Thyroid gland (tissue), 4 donors: ENCODE measurements around the gene SLC8A1.

Experiments used
- POLR2A ChIP-seq, 2 donors: fragments of 450-650 bp; IDR thresholded peaks; one replicate each; pipeline ENCODE4 v1.6.1; 2017; ENCODE audit warnings: antibody characterized with exemption in 2 of 2, mild to moderate bottlenecking in 2 of 2, moderate library complexity in 1 of 2
- TF ChIP-seq, protein P1 (sequence below), 6 experiments: fragments of 200-600 bp in 3 of 6; fragments of 450-650 bp in 3 of 6; sonication (generic) in 3 of 6; IDR thresholded peaks; one replicate each; pipeline ENCODE4 v1.5.1; 2016 to 2019; ENCODE audit warnings: antibody characterized with exemption in 6 of 6, mild to moderate bottlenecking in 2 of 6, inconsistent platforms in 1 of 6, moderate library complexity in 1 of 6

DNA sequence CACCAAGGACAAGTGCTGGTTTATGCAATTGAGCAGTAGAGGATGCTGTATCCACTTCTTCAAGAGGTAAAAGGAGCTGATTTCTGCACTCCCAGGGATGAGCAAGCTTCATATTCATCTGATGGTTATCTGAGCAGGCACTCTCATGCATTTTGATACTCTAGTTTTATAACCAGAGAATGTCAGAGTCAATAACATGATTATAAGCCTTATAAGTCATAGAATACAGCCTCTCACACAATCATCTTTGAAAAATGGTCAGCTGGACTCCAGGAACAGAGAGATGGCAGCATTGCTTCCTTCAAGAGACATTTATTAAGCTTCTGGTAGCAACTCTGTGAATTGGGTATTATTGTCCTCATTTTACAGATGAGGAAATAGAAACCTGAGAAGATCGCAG, 167.1 kb downstream of the SLC8A1 start:
- no peak for TF ChIP-seq POLR2A (IDR thresholded peaks at IDR 0.05)
- TF ChIP-seq, protein P1, sequence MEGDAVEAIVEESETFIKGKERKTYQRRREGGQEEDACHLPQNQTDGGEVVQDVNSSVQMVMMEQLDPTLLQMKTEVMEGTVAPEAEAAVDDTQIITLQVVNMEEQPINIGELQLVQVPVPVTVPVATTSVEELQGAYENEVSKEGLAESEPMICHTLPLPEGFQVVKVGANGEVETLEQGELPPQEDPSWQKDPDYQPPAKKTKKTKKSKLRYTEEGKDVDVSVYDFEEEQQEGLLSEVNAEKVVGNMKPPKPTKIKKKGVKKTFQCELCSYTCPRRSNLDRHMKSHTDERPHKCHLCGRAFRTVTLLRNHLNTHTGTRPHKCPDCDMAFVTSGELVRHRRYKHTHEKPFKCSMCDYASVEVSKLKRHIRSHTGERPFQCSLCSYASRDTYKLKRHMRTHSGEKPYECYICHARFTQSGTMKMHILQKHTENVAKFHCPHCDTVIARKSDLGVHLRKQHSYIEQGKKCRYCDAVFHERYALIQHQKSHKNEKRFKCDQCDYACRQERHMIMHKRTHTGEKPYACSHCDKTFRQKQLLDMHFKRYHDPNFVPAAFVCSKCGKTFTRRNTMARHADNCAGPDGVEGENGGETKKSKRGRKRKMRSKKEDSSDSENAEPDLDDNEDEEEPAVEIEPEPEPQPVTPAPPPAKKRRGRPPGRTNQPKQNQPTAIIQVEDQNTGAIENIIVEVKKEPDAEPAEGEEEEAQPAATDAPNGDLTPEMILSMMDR (IDR thresholded peaks at IDR 0.05), result no peak
